Umbilical cord (tissue), 2 donors: ENCODE data around the gene CCDC134. TPM values are rescaled to one million over a fixed set of nuclear protein-coding genes. Genes with fewer than 3 reads are reported as not detected.
"Not testable (repeated sequence)": the region's sequence is repeated elsewhere in the genome, so short reads cannot be mapped to it uniquely, and the experiment has no call there.

ENCODE experiments used
- DNase-seq: peaks from one replicate; pipeline ENCODE4 v3.0.0-alpha.2; 2015; ENCODE audit warnings: low spot score
- total RNA-seq: library from RNA; depleted of rRNA; stranded (reverse); fragments of >200 nt; gene quantifications from one replicate; pipeline ENCODE4 v1.2.3, GENCODE V29; 2014; ENCODE audit warnings: low replicate concordance; ENCODE audit not compliant: insufficient read depth

Gene CCDC134
- total RNA-seq, 1 donor from 2014 or later = 7.5 TPM

GRCh38 chr22:41842996-41843970 lies 42.8 kb downstream of the CCDC134 start:
- DNase-seq = no peak

- no peak for DNase-seq
These were observed 43.6 kb downstream of the CCDC134 start for GRCh38 chr22:41844036-41844435.

DNA sequence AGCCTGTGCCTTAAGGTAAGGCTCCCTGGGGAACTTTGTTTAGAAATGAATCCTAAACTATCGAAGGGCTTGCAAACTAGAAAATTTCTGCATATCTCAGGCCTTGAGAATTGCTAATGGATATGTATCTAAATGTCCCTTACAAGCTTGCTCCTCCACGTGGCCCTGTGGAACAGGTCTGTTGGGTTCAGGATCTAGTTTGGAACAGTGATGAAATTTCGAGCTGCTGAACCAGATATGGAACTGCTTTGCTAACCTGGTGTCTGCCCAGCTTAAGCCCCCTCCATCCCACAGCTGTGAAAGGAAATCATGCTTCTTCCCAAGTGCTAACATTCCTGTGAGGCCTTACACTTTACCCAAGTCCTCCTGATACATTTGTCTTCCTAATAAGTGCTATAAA lies 44.0 kb downstream of the CCDC134 start:
- peak; percentile 54 for DNase-seq

DNA sequence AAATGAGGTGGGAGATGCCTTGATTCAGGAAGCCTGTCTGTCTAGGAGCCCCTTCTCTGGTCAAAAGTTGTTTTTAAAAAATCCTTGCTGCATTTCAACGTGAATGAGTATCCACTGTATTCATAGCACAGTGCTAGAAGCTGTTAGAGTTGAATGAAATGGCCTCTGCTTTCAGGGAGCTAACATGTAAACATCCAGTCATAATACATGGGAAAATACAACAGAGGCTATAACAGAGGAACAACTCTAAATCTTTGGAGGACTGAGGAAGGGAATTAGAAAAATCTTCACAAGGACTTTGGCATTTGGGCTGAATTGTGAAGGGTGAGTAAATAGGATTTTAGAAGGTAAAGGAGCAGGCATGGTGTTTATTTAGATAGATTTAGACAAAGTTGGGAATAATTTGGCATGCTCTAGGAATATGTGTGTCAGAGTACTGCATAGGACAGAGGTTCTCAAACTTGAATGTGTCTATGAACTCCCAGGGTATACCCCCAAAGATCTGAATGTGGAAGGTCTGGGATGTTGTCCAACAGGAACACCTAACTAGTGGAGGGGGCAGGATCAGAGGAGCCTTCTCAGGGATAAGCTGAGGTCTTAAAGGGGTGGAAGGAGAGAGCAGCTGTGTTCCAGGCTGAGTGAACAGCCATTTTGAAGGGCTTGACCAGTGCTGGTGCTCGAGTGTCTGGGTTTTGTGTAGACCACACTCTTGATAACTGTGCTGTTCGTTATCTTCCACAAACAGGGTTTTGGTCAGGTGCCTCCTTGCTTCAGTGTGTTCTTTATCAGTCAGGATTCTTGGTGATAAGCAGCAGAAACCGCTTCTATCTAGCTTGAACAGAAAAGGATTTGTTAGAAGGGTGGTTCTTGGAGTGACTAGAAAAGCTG lies 45.1 kb downstream of the CCDC134 start:
- peak; percentile 57 for DNase-seq

GRCh38 chr22:41846268-41846987 lies 45.9 kb downstream of the CCDC134 start:
- DNase-seq = peak; percentile 61

DNA sequence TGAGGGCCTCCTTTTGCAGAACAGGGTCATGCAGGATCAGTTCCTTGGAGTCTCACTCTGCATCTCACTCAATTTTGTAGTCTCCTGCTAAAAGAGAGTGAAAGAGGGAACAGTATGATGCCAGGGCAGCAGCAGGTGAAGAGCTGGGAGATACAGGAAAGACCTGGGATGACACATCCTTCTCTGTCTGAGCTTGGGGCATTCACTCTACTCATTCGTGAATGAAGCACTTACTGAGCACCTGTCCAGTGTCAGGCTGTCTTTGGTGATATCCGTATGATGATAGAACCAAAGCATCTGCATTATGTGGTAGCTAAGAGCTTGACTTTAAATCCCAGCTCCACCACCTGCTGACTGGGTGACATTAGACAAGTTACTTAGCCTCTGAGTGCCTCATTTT lies 46.8 kb downstream of the CCDC134 start:
- no peak for DNase-seq

DNA sequence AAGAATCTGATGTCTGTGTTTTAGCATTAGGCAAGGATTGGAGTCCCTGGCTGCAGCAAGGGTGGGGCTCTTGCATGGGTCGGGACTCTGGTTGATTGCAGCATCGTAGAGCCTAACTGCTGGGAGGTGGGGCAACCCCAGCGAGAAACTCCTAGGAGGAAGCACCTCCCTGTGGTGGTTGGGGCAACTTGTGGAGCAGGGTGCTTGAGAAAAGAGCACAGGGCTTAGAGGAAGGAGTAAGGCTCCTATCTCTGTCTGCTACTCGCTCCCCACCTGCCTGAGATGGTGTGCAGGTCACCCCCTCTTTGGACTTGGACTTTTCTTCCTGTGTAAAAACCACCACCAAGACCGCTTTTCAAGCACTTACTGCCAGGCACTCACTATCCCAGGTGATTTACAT lies 48.0 kb downstream of the CCDC134 start:
- DNase-seq = peak; percentile 71

DNA sequence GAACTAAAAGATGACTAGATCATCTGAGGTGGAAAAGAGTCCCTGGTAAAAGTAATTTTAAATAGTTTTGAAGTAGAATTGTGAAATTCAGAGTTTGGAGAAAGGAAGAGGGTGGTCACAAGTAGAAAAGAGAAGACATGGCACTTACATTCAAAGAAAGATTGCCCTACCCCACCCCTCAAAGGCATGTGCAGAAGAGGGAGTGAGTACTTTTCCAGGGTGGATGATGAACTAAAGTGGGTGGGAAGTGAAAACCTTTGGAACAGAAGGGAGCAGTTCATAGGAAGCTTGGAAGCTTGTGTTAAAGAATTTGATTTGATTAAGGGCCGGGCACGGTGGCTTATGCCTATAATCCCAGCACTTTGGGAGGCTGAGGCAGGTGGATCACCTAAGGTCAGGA lies 56.0 kb downstream of the CCDC134 start:
- no peak for DNase-seq

DNA sequence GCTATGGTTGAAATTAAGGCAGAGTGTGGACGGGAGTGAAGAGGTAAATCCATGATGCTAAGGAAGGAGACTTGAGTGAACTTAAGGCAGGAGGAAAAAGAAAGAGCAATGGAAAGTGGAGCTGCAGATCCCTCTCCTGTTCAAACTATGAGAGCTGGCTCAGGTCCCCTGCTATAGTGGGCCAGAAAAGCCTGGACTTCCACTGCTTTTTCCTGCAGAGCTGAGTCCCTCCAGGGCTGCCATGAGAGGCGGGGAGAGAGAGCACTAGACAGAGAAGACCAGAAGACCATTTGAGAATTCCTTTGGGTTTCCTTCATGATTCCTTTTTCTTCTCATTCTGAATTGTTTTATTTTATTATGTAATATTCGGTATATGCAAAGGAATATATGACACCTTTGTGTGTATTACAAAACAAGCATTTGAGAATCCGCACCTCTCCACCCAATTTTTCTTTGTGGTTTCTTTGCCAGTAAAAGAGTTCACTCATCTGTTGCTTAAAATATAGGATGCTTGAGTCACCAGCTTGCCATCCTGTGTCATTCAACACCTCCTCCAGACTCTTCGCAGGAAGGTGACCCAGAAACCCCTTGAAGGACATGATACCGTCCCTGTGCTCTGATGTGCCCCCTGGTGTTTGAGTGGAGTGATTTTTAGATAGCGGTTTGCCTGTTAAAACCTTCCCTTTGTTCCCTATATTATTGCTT lies 56.8 kb downstream of the CCDC134 start:
- DNase-seq = no peak

DNA sequence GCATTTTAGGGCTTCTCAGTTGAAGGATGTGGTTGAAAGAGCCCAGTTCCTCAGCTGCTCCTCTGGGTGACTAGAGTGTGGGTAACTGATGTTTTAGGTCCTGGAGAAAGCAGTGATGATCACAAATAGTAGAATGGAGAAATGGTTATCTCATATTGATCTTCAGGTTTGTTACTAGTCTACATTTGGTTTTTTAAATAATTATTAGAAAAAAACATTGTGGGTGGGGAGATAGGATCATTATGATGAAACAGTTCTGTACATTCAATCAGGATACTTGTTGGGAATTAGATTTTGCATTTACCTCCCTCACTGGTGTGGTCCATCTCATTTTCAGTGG lies 57.4 kb downstream of the CCDC134 start:
- no peak for DNase-seq

GRCh38 chr22:41862160-41862529 lies 61.7 kb downstream of the CCDC134 start:
- peak; percentile 29 for DNase-seq

DNA sequence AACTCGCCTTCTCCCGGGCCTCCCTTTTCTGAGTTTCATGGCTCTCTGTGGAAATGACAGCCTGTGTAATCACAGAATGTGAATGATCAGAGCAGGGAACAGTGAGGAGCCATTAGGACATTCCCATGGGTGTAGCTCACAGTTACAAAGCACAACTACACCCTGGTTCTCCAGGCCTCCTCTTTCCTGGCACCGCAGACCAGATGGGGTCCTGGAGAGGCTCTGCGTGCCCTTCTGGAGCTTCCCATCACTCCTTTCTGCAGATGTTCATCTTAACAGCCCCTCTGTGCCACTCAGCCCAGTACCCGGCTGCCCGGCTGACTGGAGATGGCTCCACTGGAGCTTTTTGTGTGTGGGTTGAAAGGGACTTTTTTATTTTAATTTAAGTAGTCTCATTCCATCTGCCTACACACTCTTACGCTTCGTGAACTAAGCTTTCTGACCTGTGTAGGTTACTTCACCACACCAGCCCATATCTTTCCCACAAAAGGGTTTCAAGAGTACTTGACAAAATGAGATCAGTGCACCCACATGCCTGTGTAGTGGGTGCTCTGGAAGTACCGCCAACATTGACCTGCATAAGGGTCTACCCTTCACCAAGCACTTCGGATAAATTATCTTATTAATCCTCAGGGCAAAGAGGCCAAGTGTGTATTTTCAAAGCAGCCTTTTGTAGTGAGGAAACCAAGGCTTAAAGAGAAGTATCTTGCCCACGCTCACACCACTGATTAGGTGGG lies 62.2 kb downstream of the CCDC134 start:
- DNase-seq = no peak

DNA sequence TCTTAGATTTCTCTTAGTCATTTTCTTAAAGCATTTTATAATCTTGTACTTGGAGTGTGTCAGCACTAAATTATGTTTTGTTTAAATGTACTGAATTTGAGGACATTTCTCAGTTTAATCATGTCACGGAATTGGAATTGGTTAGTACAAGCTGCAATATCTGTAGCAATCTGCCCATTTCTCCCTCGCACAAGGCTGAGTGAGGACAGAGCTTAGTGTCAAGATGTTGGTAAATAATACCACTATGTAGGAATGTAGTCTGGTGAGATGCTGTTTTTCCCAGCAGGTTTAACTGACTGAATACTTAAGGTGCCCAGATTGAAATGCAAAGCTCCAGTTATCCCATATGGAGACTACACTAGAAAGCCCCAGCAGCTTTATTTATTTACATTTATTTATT lies 63.0 kb downstream of the CCDC134 start:
- DNase-seq = no peak

DNA sequence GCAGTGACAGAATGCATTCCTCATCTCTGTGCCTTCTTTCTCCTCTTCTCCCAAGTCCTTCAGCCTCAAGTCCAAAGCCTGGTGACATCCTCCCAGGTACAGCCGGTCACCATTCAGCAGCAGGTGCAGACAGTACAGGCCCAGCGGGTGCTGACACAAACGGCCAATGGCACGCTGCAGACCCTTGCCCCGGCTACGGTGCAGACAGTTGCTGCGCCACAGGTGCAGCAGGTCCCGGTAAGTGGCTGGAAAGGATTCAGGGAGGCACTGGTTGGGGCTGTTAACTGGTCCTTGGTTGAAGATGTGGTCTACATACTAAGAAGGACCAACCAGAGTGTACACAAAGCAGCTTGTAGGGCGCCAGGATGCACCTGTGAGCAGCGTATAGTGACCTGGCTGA lies 68.1 kb downstream of the CCDC134 start:
- no peak for DNase-seq

DNA sequence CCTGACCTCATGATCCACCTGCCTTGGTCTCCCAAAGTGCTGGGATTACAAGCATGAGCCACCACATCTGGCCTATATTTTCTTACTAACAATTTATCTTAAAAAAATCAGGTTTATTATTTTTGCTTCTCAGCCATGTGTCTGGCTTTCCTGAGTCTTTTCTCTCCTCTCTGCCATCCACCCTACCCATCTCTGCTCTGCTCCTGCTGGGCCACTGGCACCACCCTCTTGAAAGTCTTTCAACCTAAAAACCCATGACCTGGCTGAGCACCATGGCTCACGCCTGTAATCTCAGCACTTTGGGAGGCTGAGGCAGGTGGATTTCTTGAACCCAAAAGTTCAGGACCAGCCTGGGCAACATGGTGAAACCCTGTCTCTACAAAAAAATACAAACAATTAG lies 69.6 kb downstream of the CCDC134 start:
- not testable (repeated sequence) for DNase-seq

- DNase-seq = no peak
These were observed 70.3 kb downstream of the CCDC134 start for GRCh38 chr22:41870786-41871185.

GRCh38 chr22:41873391-41873790 lies 72.9 kb downstream of the CCDC134 start:
- DNase-seq = no peak

DNA sequence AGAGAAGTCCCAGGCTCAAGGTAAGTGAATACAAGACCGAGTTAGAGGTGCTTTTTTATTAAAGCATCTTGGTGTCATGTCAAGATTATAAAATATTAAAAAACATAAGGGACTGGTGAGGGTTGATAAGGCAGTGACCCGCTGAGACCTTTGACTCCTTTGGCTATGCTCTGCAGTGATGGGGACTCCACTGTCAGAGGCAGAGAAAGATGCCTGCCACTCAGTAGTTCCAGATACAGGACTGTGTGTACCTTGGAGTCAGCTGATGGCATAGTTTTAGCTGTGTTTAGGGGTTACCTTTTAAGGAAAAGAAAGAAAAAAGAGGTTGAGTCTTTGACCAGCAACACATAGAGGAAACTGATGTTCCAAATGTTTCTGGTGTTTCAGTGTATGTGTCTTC lies 73.6 kb downstream of the CCDC134 start:
- DNase-seq = no peak

DNA sequence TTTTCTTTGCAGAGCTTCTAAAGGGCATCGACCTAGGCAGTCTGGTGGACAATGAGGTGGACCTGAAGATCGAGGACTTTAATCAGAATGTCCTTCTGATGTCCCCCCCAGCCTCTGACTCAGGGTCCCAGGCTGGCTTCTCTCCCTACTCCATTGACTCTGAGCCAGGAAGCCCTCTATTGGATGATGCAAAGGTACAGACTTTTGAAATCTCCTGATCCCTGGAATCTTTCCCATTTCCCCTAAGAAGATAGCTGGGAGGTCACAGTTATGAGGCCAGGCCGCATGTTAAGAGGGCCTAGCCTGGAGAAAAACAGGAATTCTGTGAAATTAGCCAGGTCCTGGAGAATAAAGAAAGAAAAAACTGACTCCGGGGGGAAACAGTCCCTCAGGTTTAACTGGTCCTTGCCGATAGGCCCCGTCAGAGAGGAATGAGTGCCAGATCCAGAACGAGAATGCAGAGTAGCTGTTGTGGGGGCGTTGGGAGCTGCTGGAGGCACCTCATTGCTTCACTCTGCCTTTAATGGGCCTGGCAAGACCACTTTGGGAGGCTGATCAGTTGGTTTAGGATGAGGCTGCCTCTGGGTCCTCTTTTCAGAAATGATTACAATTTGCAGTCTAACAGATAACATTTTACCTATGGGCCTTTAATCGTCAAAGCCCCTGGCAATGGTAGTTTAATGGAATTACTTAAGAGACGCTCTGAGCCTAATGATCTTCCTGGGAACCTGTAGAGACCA lies 75.2 kb downstream of the CCDC134 start:
- no peak for DNase-seq
